Measurements from ENCODE around the gene ANKRD17. TPM values are rescaled to one million over a fixed set of nuclear protein-coding genes. Genes with fewer than 3 reads are reported as not detected.

The ANKRD17 gene
- total RNA-seq, 1 experiment from 2014 or later = 30.6 TPM

GRCh38 chr4:73053076-73053475 lies 205.5 kb downstream of the ANKRD17 start:
- no peak for DNase-seq (ENCODE audit: low spot score)

- no peak for DNase-seq (ENCODE audit: low spot score)
Measured at GRCh38 chr4:73051625-73052024, 207.0 kb downstream of the ANKRD17 start.

GRCh38 chr4:73045879-73046278 lies 212.7 kb downstream of the ANKRD17 start:
- DNase-seq (ENCODE audit: low spot score) = no peak

- no peak for DNase-seq (ENCODE audit: low spot score)
Measured at GRCh38 chr4:73037057-73037456, 221.5 kb downstream of the ANKRD17 start.

GRCh38 chr4:73036123-73036522 lies 222.5 kb downstream of the ANKRD17 start:
- no peak for DNase-seq (ENCODE audit: low spot score)

GRCh38 chr4:73034896-73035295 lies 223.7 kb downstream of the ANKRD17 start:
- no peak for DNase-seq (ENCODE audit: low spot score)

GRCh38 chr4:73028621-73029020 lies 230.0 kb downstream of the ANKRD17 start:
- DNase-seq (ENCODE audit: low spot score) = no peak

Small RNA genes lying within 50 kb of the gene (small RNA-seq; reads per million reads assigned to genes)
- gene RF00334 (not detected), gene RNU6ATAC5P (not detected)

Other genes with a start within 250 kb of the ANKRD17 start
- 19.1 and 33.7 TPM in 2 replicates for gene COX18, start 189.1 kb downstream of the ANKRD17 start, total RNA-seq (2014; rRNA removed; shearing (Covaris generic))
- gene ALB, start 145.5 kb upstream of the ANKRD17 start, total RNA-seq (2014; rRNA removed; shearing (Covaris generic)) = not detected in 2 replicates
- not detected in 2 replicates for gene AFP, start 177.4 kb upstream of the ANKRD17 start, total RNA-seq (2014; rRNA removed; shearing (Covaris generic))
- gene AFM, start 222.9 kb upstream of the ANKRD17 start, total RNA-seq (2014; rRNA removed; shearing (Covaris generic)) = not detected in 2 replicates